HG02981 (cell line): ENCODE results near the gene OBSCN.

Source experiments
- ATAC-seq: cut with Tn5 transposase; IDR thresholded peaks from one replicate; pipeline ENCODE4 v1.9.1; 2021; ENCODE audit warnings: mild to moderate bottlenecking, moderate library complexity; ENCODE audit not compliant: unreplicated experiment

OBSCN gene

DNA sequence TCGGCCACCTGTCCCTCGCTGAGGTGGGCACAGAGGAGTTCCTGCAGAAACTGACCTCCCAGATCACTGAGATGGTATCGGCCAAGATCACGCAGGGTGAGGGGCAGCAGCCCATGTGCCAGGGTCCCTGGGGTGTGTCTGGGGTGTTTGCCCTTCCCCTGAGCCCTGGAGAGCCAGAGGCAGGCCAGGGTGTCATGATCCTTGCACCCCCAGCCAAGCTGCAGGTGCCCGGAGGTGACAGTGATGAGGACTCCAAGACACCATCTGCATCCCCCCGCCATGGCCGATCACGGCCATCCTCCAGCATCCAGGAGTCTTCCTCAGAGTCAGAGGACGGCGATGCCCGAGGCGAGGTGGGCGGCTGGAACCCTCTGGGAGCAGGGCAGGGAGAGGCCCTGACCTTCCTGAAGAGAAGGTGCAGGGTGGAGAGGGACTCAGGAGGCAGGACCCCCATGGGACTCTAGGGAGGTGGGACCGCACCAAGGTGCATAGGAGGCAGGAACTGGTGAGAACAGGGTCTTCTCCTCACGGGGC, 129.3 kb downstream of the OBSCN start:
- no peak for ATAC-seq

DNA sequence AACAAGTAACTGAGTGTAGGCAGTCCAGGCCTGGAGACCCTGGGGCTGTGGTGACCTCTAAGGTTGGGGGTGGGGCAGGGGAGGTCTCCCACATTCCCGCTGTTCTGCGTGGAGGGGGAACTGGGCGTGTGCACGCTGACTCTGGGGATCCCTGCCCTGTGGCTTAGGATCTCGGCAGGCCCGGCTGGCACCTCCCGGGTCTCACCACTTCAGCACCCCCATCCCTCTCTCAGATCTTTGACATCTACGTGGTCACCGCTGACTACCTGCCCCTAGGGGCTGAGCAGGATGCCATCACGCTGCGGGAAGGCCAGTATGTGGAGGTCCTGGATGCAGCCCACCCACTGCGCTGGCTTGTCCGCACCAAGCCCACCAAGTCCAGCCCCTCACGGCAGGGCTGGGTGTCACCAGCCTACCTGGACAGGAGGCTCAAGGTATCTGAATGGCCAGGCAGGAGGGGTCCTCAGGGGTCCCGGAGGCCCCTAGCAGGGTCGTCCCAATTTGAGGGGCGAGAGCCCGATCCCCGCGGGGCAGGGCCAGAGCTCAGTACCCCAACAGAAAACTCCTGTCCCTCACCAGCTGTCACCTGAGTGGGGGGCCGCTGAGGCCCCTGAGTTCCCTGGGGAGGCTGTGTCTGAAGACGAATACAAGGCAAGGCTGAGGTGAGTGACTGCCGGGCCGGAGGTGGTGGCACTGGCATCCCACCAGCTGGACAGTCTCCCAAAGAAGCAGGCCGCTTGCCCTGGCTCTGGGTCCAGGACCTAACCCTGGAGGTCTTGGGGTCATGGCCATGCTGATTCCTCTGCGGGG, 130.1 kb downstream of the OBSCN start:
- no peak for ATAC-seq

DNA sequence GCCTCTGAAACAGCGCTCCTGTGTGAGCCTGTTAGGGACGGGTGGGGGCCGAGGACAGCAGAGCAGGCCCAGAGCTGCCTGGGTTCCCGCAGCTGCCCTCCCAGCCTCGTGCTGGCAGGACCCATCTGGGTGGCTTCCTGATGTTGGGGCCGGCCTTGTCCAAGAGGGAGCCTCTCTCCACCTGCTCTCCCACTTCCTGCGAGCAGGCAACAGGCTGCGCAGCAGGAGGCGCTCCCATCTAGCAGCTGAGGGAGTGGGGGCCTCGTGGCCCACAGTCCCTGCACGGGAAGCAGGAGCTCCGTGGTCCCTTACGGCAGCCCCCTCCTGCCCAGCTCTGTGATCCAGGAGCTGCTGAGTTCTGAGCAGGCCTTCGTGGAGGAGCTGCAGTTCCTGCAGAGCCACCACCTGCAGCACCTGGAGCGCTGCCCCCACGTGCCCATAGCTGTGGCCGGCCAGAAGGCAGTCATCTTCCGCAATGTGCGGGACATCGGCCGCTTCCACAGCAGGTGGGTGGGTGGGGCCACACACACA, 130.7 kb downstream of the OBSCN start:
- no peak for ATAC-seq

DNA sequence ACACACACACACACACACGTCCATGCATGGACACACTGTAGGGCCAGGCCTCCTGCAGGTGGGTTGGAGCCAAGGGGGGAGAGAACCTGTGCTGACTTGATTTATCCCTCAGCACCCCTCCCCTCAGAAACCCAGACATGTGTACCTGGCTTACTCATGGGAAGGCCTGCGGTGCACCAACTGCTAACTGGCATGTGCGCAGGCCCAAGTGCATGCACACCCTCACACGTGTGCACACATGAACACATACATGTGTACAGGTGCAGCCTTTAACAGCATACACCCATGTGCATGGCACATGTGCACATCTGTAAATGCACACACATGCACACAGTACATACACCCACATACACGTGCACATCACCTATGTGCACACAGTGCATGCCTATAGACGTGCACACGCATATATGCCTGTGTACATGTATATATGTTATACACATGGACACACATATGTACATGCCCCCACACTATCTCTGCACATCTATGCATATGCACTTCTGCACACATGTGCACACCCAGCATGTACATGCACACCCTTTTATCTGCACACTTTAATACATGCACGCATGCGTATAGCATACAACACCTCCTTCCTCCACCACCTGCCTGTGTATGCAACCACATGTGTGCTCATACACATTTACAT, 131.3 kb downstream of the OBSCN start:
- no peak for ATAC-seq

DNA sequence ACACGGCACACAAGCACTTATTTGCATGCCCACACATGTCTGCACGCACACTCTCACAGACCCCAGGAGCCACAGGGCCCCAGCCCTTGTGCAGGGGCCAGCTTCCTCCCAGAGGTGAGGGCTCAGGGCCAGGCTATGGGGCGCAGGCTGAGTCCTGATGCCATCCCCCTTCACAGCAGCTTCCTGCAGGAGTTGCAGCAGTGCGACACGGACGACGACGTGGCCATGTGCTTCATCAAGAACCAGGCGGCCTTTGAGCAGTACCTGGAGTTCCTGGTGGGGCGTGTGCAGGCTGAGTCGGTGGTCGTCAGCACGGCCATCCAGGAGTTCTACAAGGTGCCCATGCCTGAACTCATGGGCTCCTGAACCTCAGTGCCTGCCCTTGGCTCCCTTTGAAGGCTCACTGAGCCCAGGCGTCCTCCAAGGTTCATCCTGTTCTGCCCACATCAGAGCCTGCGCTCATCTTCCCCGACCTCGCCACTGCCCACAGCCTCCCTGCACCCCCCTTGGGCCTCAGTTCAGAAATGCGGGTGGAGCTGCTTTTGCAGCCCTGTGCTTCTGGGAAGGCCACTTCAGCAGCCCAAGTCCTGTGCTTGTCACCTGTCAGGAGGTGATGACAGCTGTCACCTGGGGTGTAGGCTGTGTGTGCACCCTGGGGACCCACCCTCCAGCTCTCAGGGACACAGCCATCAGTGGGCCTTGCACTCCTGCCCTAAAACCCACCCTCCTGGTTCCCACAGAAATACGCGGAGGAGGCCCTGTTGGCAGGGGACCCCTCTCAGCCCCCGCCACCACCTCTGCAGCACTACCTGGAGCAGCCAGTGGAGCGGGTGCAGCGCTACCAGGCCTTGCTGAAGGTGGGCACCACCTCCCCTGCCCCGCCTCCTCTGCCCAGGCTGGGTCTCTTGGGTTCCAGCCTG, 132.2 kb downstream of the OBSCN start:
- no peak for ATAC-seq

DNA sequence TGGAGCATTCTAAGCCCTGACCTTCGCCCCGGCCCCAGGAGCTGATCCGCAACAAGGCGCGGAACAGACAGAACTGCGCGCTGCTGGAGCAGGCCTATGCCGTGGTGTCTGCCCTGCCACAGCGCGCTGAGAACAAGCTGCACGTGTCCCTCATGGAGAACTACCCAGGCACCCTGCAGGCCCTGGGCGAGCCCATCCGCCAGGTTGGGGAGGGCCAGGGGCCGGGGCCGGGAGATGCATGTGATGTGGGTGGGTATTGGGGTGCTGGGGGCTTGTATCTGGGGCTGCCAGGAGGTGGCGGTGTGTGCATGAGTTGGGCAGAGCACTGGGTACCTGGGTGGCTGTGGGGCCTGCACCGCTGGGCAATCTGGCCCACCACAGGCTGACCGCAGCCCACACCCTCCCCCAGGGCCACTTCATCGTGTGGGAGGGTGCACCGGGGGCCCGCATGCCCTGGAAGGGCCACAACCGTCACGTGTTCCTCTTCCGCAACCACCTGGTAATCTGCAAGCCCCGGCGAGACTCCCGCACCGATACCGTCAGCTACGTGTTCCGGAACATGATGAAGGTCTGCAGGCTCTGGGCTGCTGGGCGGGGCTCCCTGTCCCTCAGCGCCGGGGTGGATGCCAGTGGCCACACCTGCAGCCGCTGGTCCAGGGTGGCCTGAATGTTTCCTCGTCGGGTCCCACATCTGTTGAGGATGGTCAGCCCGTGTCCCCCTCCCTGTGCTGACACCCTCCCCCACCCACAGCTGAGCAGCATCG, 133.0 kb downstream of the OBSCN start:
- ATAC-seq = no peak

DNA sequence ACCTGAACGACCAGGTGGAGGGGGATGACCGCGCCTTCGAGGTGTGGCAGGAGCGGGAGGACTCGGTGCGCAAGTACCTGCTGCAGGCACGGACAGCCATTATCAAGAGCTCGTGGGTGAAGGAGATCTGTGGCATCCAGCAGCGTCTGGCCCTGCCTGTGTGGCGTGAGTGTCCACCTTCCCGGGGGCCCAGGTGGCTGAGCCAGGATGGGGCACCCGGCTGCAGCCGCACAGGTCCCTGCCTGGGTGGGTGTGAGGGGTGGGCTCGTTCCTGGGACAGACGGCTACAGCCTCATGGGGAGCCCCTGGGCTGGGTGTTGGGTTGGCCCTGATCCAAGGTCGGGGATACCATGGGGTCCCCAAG, 133.6 kb downstream of the OBSCN start:
- no peak for ATAC-seq

DNA sequence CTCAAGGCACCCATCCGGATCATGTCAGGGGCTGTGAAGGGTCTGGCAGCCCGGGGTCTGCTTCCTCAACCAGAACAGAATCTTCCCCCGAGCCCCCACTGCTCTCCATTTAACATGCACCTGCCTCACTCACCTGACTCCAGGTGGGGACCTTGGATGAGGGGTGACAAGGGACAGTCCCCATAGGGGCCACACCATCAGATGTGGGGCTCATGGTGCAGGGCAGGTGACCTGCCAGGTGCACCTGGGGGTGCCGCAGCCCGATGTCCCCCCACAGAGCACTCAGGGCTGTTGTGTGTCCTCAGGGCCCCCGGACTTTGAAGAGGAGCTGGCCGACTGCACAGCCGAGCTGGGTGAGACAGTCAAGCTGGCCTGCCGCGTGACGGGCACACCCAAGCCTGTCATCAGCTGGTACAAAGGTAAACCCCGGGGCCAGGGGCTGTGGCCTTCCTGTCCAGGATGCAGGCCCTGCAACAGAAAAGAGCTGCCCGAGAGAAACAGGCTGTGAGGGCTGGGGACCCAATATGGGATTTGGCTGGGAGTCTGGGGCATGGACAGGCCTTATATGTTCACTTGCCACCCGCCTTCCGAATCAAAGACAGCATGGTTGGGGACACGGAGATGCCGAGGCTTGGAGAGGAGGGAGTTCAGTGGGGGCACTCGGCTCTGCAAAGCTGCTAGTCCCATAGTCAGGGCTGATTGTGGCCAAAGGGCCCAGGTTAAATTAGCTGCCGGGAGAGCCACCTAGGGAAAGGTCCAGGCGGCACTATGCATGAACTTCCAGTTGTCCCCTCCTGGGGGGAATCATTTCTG, 134.2 kb downstream of the OBSCN start:
- ATAC-seq = no peak

DNA sequence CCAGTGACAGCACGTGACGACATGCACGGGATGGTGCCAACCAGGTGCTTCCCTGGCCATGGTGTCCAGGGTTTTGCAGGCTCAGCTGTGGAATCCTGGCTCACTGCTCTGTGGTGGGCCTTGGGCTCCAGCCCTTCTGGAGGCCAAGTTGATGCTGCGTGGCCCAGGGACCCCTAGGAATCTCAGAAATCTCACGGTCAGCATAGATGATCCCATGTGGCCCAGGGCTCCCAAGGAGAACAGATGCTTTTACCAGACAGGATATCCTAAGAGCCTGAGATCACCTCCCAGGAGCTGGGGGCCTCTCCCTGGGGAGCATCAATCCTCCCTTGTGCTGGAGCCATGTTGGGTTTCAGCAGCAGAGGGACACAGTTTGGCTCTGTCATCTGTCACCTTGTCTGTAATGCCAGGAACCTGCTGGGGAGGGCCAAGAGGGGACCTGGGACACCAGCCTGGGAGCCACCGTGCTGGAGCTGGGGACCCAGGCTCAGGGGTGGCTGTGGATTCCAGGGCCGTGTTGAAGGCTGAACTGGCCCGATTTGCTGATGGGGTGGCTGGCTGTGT, 134.9 kb downstream of the OBSCN start:
- no peak for ATAC-seq

DNA sequence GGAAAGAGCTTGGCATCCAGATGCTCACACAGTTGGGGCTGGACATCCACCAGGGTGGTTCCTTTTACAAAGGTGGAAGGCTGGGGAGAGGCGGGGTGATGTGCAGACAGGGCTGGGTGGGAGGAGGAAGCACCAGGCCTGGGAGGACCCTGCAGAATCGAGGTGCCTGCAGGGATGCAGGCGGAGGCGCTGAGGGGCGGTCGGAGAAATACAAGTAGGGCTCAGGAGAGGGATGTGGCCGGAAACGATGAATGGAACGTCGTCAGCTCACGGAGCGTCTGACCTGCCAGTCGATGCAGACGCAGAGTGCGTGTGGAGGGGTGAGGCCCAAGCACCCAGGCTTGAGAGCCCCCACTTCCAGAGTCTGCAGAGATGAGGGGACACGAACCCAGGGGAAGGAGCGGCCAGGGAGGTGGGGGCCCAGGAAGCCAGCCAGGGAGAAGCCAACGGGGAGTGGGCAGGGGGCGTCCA, 135.4 kb downstream of the OBSCN start:
- ATAC-seq = no peak

DNA sequence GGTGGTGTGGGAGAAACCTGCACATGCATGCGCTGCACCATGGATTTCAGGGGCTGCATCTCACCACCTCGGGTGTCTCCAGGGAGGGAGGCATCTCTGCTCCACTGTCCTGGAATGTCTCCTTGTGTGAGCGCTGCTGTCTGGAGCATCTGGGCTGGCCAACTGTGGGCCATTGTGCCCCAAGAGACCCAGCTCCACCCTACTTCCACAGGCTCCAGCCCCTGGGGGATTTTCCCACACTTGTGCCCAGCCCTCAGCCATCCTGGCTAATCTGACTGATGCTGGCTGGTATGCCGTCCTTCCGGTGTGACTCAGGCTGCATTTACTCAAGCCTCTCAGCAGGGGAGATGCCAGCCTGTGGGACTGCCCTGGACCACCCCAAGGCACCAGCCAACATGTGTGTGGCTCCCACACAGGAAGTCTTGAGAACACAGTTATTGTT, 136.8 kb downstream of the OBSCN start:
- no peak for ATAC-seq

DNA sequence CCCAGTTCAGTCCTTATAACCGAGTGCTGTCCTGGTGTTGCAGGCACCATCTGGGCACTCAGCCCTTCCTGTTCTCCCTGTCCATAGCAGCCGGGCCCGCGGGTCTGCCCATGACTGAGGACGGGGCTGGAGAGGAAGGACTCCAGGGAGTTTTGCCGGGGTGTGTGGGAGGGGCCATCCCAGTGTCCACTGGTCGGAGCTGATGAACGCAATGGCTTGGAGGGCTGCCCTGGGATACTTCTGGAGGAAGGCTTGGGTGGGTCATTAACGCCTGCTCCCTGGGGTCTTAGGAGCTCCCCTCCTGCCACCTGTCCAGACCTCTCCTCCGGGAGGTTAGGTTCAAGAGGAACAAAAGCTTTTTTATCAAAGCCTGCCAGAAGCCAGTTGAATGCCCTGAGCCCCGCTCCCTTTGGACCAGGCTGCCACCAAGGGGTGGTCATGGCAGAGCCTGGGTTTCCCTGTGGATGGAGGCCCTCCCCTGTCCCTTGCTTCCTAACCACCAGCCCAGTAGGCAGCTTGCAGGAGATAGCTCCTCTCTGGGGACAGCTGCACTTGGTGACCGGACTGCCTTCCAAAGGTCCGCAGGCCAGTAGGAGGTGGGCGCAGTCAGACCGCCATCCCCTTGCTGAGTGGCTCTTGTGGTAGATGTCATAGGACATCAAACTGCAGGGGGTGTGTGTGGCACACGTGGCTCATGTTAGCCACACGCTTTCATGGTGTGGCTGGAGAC, 137.5 kb downstream of the OBSCN start:
- ATAC-seq = no peak

DNA sequence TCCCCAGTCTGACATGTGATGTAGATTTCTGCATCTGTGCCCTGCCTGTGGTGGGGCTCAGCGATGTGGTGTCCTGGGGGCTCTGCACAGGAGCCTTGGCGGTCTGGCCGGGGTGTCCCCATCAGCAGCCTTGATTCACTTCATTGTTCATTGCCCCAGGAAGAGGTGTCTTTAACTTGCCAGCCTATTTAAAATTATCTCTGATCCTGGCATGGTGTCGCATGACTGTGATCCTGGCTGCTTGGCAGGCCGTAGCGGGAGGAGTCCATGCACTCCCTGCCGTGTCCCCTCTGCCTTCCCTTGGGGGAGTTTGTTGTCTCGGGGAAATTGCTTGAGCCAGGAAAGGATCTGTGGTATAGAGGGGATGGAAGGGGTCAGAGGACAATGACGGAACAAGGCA, 138.9 kb downstream of the OBSCN start:
- no peak for ATAC-seq

DNA sequence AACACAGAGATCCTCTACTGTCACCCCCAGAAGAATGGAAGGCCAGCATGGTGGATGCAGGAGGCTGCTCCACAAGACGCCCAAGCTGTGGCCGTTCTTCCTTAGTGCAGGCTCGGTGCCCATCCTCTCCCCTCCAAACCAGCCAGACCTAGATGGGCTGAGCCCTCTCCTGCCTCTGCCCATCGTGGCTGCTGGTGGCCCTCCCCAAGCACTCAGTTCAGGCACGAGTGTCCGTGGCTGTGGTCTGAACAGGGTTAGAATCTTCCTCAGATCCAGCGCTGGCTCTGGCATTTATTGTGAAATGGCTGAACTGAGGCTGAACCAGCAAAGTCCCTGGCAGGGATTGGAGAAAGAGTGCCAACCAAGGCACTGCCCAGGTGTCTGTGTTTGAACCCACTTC, 139.3 kb downstream of the OBSCN start:
- no peak for ATAC-seq

DNA sequence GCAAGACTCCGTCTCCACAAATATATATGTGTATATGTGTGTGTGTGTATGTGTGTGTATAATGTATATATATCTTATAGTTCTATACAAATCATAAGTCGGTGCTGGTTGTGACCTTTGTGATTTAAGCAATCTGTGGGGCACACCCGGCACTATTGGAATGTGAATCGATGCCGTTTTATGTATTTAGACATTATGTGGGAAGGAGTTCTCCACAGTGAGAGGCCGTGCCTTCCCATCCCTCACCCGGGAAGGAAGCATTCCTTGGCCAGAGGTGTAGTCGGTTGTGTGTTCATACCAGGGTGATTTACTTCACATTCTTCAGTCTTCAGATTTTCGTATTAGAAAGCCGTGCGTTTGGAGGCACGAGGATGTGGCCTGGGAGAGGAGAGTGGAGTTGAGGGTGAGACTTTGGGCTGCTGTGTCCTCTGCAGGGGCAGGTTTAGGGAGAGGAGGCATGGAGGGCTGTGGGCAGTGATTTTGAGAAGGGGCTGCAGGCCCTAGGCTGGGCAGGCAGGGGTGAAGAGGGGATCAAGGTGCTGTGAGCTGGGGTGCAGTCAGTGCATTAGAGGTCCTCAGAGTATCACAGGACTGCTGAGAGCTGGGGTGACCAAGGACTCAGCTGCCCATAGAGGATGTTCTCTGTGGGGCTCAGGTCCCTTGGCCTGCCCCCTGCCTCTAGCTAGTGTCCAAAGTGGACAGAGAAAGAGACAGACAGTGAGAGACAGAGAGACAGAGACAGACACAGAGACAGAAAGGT, 141.0 kb downstream of the OBSCN start:
- ATAC-seq = no peak

DNA sequence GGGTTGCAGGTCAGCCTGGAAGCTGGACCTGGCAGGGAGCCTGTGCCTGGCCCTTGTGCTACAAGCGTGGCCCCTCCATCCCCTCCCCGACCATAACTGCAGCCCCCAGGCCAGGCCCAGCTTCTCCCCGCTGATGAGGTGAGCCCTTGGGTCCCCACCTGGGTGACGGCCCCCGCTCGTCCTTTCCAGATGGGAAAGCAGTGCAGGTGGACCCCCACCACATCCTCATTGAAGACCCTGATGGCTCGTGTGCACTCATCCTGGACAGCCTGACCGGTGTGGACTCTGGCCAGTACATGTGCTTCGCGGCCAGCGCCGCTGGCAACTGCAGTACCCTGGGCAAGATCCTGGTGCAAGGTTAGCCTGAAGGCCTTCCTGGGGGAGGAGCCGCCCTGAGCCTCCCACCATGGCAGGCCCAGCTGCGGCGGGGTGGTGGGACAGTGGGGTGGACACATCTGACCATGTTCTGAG, 141.9 kb downstream of the OBSCN start:
- ATAC-seq = no peak

DNA sequence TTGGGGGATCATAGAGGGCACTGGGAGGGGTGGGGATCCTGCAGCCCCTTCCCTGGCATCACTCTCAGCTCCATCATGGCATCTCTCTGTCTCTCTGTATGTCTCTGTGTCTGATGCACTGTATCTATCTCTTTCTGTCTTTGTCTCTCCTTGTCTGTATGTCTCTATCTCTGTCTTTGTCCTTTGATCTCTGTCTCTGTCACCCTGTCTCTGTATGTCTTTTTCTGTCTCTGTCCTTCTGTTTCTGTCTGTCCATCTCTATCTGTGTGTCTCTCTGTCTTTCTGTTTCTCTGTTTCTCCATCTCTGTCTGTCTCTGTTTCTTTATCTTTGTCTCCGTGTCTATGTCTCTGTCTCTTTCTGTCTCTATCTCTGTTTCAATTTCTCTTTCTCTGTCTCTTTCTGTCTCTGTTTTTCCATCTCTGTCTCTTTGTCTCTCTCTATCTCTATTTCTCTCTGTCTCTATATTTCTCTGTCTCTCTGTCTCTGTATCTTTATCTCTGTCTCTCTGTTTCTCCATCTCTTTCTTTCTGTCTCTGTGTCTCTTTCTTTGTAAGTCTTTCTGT, 142.4 kb downstream of the OBSCN start:
- no peak for ATAC-seq
